NCI-H2081 treated with DMSO at 0.1 percent for 48 hours (cell line): Measurements from ENCODE around the gene NEK10.
"Not testable (repeated sequence)": the region's sequence is repeated elsewhere in the genome, so short reads cannot be mapped to it uniquely, and the experiment has no call there.

Experiments
- DNase-seq: peaks from one replicate; lab custom pipeline; 2025; lab: John Stamatoyannopoulos, UW

Gene NEK10

DNA sequence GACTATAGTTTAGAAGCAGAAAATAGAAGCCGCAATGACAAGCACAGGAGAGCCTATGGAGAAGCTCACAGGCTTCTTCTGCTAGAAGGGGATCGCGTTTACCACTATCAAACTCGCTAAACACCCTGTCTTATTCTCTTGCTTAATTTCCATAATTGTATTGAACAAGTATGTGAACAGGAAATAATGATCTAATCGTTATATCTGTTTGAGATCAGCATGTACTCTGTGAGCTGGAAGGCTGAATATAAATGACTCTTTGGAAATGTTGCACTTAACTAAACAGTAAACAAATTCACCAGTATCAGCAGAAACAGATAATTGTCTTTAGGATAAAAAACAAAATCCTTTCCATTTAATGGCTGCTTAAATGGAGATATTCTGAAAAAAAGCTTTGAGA lies 15.0 kb downstream of the NEK10 start:
- no peak for DNase-seq

GRCh38 chr3:27353221-27353620 lies 16.0 kb downstream of the NEK10 start:
- no peak for DNase-seq

DNA sequence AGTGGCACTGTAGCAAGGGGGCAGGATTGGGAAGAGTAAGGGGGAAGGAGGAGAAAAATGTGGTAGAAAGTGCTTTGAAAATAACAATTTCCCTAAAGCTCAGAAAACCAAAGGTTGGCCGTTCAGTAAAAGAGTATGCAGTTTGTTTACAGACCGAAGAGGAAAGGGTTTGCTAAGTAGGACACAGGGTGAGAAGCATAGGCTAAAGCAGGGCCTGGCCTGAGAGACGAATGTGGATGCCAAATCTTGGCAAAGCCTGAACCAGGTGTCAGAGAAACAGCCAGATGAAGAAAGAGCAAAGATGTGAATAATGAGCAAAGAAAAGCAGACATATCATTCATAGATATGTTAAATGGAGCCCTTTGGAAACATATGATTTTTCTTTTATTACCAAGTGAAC lies 17.1 kb downstream of the NEK10 start:
- no peak for DNase-seq

GRCh38 chr3:27349832-27350231 lies 19.4 kb downstream of the NEK10 start:
- DNase-seq = no peak

GRCh38 chr3:27345959-27346865 lies 23.0 kb downstream of the NEK10 start:
- DNase-seq = no peak

- no peak for DNase-seq
Measured at GRCh38 chr3:27345493-27345892, 23.7 kb downstream of the NEK10 start.

DNA sequence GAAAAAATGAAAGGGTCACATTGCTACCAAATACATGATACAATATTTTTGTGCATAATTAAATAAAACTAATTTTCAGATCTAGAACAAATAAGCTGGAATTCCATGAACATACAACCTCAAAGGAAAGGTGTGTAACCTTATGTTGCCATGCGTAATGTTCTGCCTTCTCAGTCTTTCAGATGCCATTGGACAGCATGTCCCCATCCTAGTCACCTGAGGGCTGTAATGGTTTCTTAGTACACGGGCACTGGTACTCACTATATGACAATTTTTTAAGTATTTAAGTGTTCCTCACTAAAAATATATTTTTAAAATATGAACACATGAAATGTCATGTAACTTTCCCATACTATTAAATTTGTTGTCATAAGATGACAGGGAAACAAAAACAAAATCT lies 24.1 kb downstream of the NEK10 start:
- no peak for DNase-seq

- DNase-seq = no peak
Measured at GRCh38 chr3:27344192-27344591, 25.0 kb downstream of the NEK10 start.

DNA sequence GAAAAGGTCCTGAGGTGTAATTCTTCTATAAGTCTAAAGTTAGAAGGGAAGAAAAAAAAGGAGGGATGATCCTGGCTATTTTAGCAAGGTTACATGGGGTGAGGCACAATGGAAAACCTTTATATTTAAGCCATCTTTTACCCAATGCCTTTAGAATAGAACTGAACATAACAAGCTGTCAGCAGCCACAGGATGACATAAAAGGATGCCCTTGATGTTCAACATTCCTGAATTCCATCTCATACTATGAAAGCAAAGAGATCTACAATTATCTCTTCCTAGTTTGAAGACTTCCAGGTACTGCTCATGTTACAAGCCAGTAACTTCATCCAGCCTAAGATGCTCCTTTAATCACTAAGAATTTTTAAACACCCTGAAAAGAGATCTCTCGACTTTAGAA lies 26.9 kb downstream of the NEK10 start:
- no peak for DNase-seq

DNA sequence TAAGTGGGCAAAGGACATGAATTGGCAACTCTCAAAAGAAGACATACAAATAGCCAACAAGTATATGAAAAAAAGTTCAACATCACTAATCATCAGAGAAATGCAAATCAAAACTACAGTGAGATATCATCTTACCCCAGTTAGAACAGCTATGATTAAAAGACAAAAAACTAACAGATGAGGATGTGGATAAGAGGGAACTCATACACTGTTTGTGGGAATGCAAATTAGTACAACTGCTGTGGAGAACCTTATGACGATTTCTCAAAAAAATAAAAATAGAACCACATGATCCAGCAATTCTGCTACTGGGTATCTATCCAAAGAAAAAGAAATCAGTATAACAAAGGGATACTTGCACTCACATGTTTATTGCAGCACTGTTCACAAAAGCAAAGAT lies 28.6 kb downstream of the NEK10 start:
- no peak for DNase-seq

- DNase-seq = no peak
Measured at GRCh38 chr3:27335571-27335970, 33.6 kb downstream of the NEK10 start.

DNA sequence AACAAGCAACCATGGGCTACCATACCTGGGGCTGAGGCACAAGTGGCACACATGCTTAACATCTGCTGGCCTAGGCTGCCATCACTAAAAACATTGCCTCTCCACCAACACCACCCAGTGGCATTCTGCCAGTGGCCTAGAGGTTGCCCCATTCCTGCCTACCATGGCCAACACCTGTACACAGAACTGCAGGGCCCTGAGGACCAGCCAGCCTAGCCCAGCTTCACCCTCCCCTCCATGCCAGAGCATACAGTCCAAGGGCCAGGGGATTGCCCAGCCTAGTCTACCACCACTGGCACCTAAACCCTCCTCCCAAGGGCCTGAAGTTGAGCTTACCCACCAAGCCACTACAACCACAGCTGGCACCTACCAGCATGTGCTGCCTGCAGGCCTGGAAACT lies 35.3 kb downstream of the NEK10 start:
- no peak for DNase-seq

DNA sequence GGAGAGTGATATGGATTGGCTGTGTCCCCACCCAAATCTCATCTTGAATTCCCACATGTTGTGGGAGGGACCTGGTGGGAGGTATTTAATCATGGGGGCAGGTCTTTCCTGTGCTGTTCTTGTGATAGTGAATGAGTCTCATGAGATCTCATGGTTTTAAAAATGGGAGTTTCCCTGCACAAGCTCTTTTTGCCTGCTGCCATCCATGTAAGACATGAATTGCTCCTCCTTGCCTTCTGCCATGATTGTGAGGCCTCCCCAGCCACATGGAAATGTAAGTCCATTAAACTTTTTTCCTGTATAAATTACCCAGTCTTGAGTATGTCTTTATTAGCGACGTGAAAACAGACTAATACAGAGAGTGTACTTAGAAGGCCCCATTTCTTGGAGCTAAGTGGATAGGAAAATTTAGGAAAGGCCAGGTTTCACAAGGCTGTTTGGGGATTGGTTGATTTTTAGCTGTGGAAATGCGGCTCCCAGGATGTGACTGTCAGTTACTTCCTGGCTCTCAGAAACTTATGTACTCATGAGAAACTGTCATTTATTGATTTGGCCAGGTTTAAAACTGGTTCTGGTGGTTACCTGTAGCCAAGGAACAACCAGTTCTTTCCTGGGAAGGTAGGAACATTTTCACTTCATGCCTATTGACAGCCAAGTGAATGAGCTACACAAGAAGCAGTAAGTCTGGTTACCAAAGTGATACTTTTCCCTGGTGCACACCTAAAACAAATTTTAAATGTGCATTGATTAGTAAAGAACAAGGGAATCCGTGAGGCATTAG lies 40.0 kb downstream of the NEK10 start:
- DNase-seq = not testable (repeated sequence)

- no peak for DNase-seq
Measured at GRCh38 chr3:27326629-27327545, 42.3 kb downstream of the NEK10 start.

- DNase-seq = no peak
Measured at GRCh38 chr3:27326202-27326601, 43.0 kb downstream of the NEK10 start.

- no peak for DNase-seq
Measured at GRCh38 chr3:27325419-27325818, 43.8 kb downstream of the NEK10 start.

GRCh38 chr3:27324686-27325085 lies 44.5 kb downstream of the NEK10 start:
- no peak for DNase-seq

- no peak for DNase-seq
Measured at GRCh38 chr3:27323087-27323570, 46.1 kb downstream of the NEK10 start.

- DNase-seq = no peak
Measured at GRCh38 chr3:27322634-27323033, 46.5 kb downstream of the NEK10 start.

- no peak for DNase-seq
Measured at GRCh38 chr3:27319847-27320526, 49.2 kb downstream of the NEK10 start.

DNA sequence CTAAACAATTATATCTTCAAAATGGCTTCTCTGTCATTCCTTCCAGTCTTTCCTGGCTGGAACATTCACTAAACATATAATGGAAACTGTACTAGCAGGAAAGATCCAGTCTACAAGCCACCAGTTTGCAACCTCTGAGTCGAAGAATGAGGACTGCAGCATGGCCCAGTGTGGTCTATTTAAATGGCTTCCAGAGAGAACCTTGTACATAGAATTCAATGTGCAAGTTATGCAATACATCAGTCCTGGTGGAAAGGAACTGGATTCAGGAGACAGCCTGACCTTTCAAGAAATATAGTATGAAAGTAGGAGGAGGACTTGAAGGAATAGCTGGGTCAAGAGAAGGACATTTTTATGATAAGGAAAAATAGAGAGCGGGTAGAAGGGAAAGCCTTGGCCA lies 49.9 kb downstream of the NEK10 start:
- no peak for DNase-seq
